Stimulated activated CD8-positive, alpha-beta memory T cell treated with anti-CD3 and anti-CD28 coated beads, Interleukin-15, amount 100 ng/mL, for 4 hours (primary cell): ENCODE measurements around the gene NTM.

Experiments
- DNase-seq, 2 donors: peaks; one replicate each; pipeline ENCODE4 v3.0.0-alpha.2; 2020; ENCODE audit warnings: low read depth in 2 of 2

Gene NTM

GRCh38 chr11:132006884-132007580 is 636.6 kb downstream of the NTM start:
- no peak for DNase-seq

GRCh38 chr11:132008226-132008625 is 637.8 kb downstream of the NTM start:
- DNase-seq = no peak

GRCh38 chr11:132008872-132009271 is 638.5 kb downstream of the NTM start:
- no peak for DNase-seq

- no peak for DNase-seq
These were observed 649.6 kb downstream of the NTM start for GRCh38 chr11:132020001-132020400.

- DNase-seq = no peak
These were observed 651.9 kb downstream of the NTM start for GRCh38 chr11:132022285-132022684.

- DNase-seq = no peak
These were observed 652.5 kb downstream of the NTM start for GRCh38 chr11:132022733-132023478.

- no peak for DNase-seq
These were observed 654.3 kb downstream of the NTM start for GRCh38 chr11:132024587-132025295.

- DNase-seq = no peak
These were observed 656.3 kb downstream of the NTM start for GRCh38 chr11:132026746-132027145.

- DNase-seq = no peak
These were observed 658.2 kb downstream of the NTM start for GRCh38 chr11:132028380-132029240.

- DNase-seq = no peak
These were observed 660.5 kb downstream of the NTM start for GRCh38 chr11:132030896-132031295.

GRCh38 chr11:132032555-132032954 is 662.1 kb downstream of the NTM start:
- DNase-seq = no peak

GRCh38 chr11:132033051-132033450 is 662.6 kb downstream of the NTM start:
- no peak for DNase-seq

- no peak for DNase-seq
These were observed 664.8 kb downstream of the NTM start for GRCh38 chr11:132035228-132035627.

GRCh38 chr11:132035766-132036165 is 665.4 kb downstream of the NTM start:
- DNase-seq = no peak

- no peak for DNase-seq
These were observed 665.8 kb downstream of the NTM start for GRCh38 chr11:132036220-132036619.

- no peak for DNase-seq
These were observed 666.5 kb downstream of the NTM start for GRCh38 chr11:132036746-132037466.

- no peak for DNase-seq
These were observed 667.0 kb downstream of the NTM start for GRCh38 chr11:132037467-132037862.

- no peak for DNase-seq
These were observed 667.5 kb downstream of the NTM start for GRCh38 chr11:132037956-132038355.

GRCh38 chr11:132039521-132039920 is 669.1 kb downstream of the NTM start:
- no peak for DNase-seq

GRCh38 chr11:132042296-132042695 is 671.9 kb downstream of the NTM start:
- no peak for DNase-seq

GRCh38 chr11:132043714-132044113 is 673.3 kb downstream of the NTM start:
- no peak for DNase-seq
